A375 (cell line): ENCODE data around the gene NOL4L. TPM values are rescaled to one million over a fixed set of nuclear protein-coding genes. Genes with fewer than 3 reads are reported as not detected.

Source experiments
- total RNA-seq: library from RNA; depleted of rRNA; stranded (reverse); fragments of >200 nt; shearing (Covaris generic); gene quantifications from 2 replicates; pipeline ENCODE4 v1.2.3, GENCODE V29; 2014; rRNA removed

Gene NOL4L
- 8.7 and 13.7 TPM in 2 replicates for total RNA-seq

GRCh38 chr20:32585011-32585585 lies at the start of gene NOL4L:
Gene NOL4L (minus strand): TSS chr20:32585333. CDS start chr20:32584890, 443 bp downstream.

Other genes with a start within 250 kb of the NOL4L start
- gene ASXL1, start 227.0 kb downstream of the NOL4L start, total RNA-seq = 40.2 and 53.7 TPM in 2 replicates
- 0.04 TPM in 1 of 2 replicates, not detected in the other for gene C20orf203, start 88.6 kb upstream of the NOL4L start, total RNA-seq
- gene COMMD7, start 158.1 kb upstream of the NOL4L start, total RNA-seq = 21.2 and 31.4 TPM in 2 replicates
- gene DNMT3B, start 177.1 kb upstream of the NOL4L start, total RNA-seq = 2.8 and 4.1 TPM in 2 replicates
- gene MAPRE1, start 234.6 kb upstream of the NOL4L start, total RNA-seq = 67.4 and 73.3 TPM in 2 replicates